ENCODE results near the gene GNG8.
"Not testable (repeated sequence)": the region's sequence is repeated elsewhere in the genome, so short reads cannot be mapped to it uniquely, and the experiment has no call there.

The GNG8 gene

GRCh38 chr19:46644720-46645119, 8.7 kb upstream of the GNG8 start:
- DNase-seq, result no peak

DNA sequence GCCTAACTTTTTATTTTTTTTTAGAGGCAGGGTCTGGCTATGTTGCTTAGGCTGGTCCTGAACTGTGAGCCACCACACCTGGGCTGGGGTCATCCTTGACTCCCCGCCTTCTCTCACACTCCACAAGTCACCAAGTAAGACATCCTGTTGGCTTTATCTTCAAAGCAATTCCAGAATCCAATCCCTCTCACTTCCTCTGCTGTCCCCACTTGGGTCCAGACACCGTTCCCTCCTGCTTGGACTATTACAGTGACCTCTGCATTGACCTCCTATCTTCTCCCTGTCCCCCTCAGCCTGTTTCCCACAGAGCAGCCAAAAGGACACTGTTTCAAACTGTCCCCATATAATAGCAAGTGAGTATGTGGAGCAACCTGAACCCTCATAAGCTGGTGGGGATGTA, 4.7 kb upstream of the GNG8 start:
- no peak for DNase-seq

DNA sequence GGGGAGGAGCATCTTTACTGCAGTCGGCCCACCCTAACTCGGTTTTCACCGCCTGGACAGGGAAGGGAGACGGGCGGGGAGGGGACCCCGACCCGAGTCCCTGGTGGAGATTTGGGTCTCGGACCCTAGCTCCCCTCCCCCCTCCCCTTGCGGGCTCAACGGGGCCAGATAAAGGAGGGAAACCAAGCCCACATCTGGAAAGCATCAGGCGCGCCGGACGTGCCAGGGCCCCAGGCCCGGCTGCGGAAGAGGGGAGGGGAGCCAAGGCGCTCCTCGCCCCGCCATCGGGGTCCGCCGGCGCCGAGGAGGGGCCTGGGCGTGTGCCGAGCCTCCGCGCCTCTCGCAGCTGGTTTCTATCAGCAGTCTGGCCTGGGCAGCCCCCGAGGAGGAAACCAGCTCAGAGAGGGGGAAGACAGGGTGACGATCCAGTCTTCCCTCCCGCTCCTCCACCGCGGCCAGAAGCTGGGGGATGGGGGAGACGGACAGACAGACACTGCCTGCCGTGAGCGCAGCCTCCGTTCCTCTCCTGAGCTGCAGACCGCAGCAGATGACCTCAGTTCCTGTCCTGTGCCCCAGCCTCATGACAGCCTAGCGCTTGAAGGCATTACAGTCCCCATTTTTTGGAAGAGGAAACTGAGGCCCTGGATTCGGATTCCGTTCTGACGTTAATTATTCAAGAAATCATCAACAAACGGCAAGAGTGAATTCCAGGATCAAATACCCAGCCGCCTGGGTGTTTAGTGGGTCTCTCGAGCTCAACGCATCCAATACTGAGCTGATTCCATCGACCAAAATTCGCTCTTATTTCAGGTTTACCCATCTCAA, 3.6 kb upstream of the GNG8 start:
- DNase-seq, result peak; percentile 24

GRCh38 chr19:46637224-46637623, 1.2 kb upstream of the GNG8 start:
- no peak for DNase-seq

DNA sequence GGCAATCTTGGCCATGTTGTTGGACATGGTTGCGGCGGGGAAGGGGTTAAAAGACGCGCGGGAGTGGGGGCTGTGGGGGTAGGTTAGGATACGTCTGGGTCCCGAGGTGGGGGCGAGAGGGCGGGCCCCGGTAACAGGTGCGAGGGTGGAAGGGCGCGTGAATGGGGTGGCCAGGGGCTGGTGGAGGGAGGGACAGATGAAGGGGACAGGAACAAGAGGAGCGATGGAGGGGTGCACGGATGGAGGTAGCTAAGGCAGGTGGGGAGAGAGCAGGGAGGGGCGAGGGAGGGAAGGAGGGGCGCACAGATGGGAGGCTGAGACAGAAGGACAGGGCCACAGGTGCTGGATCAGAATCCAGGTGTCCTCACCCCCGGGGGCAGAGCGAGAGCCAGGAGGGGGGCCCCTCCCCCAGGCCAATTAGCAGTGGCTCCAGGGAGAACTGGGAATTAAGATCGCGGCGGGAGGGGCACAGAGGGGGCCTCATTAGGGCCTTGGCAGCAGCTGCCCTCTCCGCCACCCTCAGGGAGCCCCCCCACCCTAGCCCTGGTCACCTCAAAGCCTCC, 1.3 kb downstream of the GNG8 start:
- peak; percentile 20 for DNase-seq

GRCh38 chr19:46634045-46634655, 1.9 kb downstream of the GNG8 start:
- peak; percentile 95 for DNase-seq

- DNase-seq, result no peak
Observed at GRCh38 chr19:46633130-46633529, 2.9 kb downstream of the GNG8 start.

GRCh38 chr19:46631481-46631880, 4.5 kb downstream of the GNG8 start:
- DNase-seq, result no peak

GRCh38 chr19:46630586-46631205, 5.3 kb downstream of the GNG8 start:
- no peak for DNase-seq

GRCh38 chr19:46629546-46630025, 6.4 kb downstream of the GNG8 start:
- no peak for DNase-seq

- not testable (repeated sequence) for DNase-seq
Observed at GRCh38 chr19:46628970-46629369, 7.0 kb downstream of the GNG8 start.

DNA sequence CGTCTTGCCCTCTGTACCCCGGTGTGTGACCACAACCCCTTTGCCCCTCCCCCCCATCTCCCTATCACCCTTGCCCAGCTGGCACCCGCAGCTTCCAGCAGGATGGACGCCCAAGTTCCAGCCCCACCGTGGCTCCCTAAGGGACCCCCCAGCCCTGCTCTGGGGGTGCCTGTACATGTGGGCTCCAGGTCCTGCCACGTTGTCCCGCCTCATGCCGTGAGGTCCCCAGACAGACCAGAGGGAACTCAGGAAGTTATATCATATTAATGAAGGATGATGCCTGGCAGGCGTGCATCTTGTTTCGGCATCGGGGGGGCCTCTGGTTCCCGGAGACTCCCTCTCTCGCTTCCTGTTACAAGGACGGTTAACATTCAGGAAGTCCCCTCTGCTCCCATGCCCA, 9.6 kb downstream of the GNG8 start:
- no peak for DNase-seq

- no peak for DNase-seq
Observed at GRCh38 chr19:46625731-46626130, 10.3 kb downstream of the GNG8 start.

DNA sequence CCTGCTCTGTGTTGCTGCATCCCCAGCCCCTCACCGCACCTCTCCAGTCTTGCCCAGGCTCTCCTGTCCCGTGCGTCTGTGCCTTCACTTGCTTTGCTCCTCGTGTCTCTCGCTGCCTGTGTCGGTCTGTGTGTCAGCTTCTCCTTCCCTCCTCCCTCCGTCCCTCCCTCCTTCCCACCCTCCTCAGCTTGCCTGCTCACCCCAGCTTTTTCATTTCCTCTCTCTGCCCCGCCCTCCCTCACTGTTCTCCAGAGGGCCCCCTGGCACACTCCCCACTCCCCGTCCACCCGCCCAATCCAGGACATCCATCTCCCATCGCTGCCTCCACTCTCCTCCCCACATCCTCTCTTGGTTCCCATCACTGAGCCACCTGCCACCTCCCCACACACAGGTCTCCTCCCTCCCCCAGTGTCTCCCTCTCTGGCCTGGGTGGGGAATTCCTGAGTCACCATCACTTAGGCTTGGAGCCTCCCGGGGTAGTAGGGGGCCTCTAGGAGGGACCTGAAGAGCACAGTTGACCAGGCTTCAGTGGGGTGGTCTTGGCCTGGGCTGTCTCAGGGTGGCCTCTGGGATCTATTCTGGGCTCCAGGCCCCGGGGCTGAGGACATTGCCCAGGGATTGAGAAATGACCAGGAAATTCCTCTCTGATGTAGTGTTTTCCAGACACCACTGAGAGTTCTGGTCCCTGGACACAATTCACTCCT, 10.9 kb downstream of the GNG8 start, which contains the start of gene PTGIR:
Gene PTGIR, minus strand, starts transcription at position 132 of the 704 bp plus-strand sequence. CDS start 864 bp downstream, outside the sequence.
- DNase-seq, result peak; percentile 41

- DNase-seq, result no peak
Observed at GRCh38 chr19:46623915-46624502, 12.0 kb downstream of the GNG8 start.

DNA sequence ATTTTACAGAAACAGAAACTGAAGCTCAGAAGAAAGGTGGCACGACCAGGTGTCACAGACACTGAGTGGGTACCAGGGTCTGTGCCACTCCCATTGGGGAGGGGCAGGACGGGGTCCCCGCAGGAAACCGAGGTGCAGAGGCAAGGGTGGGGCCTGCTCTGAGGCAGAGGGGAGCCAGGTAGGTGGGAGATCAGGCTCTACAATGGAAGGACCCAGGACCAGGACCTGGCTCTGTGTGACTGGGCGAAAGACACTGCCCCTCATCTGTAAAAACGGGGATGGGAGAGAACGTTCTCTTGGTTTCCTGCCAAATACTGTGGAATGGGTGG, 13.9 kb downstream of the GNG8 start:
- peak; percentile 27 for DNase-seq

- no peak for DNase-seq
Observed at GRCh38 chr19:46621191-46622117, 14.5 kb downstream of the GNG8 start.

DNA sequence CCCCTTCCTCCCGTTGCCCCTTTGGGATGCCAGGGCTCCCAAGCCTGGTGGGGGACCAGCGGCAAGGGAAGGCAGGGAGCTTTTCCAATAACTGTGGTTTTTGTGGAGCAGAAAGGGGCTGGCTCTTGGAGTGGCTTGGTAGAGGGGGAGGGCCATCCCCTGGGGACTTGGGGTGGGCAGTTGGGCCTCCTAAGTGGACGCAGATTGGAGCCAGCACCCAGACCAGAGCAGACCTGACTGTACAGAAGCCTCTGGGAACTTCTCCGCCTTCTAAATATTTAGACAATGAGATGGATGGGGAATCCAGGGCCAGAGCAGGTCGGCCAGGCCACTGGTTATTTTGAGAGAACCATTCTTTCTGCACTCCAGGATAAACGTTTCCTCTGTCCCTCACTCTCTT, 15.3 kb downstream of the GNG8 start:
- no peak for DNase-seq

GRCh38 chr19:46620267-46620666, 15.7 kb downstream of the GNG8 start:
- no peak for DNase-seq

DNA sequence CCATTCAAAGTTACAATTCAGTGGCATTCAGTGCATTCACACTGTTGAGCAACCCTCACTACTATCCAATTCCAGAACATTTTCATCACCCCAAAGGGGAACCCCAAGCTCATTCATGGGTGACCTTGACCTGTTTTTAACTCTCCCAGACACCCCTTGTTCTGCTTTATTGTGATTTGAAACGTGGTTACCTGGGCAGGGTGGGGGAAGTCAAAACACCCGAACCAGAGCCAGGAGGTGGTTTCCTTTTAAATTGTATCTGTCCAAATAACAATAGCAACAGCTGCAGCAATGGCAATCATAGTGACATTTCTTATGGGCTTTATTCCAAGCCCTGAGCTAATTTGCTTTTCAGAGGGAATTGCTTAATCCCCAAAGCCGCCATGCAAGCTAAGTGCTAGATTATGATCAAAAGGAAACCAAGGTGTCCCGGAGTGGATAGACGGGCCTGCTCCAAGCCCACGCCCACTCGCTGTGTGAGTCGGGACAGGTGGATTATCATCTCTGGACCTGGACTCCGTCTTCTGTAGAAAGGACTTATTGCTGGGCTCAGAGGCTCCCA, 17.3 kb downstream of the GNG8 start:
- no peak for DNase-seq

DNA sequence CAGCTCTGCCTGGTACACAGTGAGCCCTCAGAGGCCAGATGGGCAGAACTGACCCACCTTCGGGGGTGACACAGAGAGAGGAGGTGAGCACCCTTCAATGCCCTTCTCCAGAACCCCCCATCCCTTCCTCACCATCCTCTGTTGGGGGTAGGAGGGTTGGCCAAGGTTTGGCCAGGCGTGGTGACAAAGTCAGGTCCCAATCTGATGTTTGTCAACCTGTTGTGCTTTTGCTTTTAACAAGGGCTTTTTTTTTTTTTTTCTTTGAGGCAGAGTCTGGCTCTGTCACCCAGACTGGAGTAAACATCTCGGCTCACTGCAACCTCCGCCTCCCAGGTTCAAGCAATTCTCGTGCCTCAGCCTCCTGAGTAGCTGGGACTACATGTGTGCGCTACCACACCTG, 18.4 kb downstream of the GNG8 start:
- peak; percentile 33 for DNase-seq
